IMR-90 (cell line): ENCODE measurements around the gene ADGRG6. TPM values are rescaled to one million over a fixed set of nuclear protein-coding genes. Genes with fewer than 3 reads are reported as not detected.

ENCODE experiments used
- ATAC-seq: fragments of 200-7000 bp; cut with Tn5 transposase; 2 replicates; pipeline ENCODE4 v1.9.1; 2020; ENCODE audit warnings: low read depth, mild to moderate bottlenecking, moderate library complexity
- BruUV-seq: library from RNA; stranded (reverse); fragments of 400-500 nt; replicated peaks from 2 replicates; lab custom pipeline; 2021; lab: Mats Ljungman, UMichigan
- CTCF ChIA-PET: fragments of 300-600 bp; formaldehyde crosslinking; extraction: SDS; loops from one replicate; lab custom pipeline; 2021; ENCODE audit warnings: antibody characterized with exemption; lab: Yijun Ruan, JAX
- POLR2A ChIA-PET: fragments of 300-600 bp; sonication (Branson Sonifier 250); formaldehyde crosslinking; loops from one replicate; lab custom pipeline; 2022; ENCODE audit warnings: antibody characterized with exemption; ENCODE audit not compliant: unreplicated experiment; lab: Charles Lee
- DNase-seq: peaks from one replicate; pipeline ENCODE4 v3.0.0; 2013
- H2AFZ ChIP-seq: replicated peaks from 2 replicates; pipeline ENCODE3; 2013; ENCODE audit warnings: low read length, mild to moderate bottlenecking; ENCODE audit not compliant: poor library complexity
- H2AK5ac ChIP-seq: 2 replicates; pipeline ENCODE4 v1.6.1; 2013; ENCODE audit warnings: low read depth, low read length, inconsistent platforms
- H2AK9ac ChIP-seq: replicated peaks from 2 replicates; pipeline ENCODE3; 2013; ENCODE audit warnings: mild to moderate bottlenecking, low read depth, low read length, moderate library complexity; ENCODE audit not compliant: poor library complexity
- H2BK120ac ChIP-seq: 2 replicates; pipeline ENCODE4 v1.6.1; 2013; ENCODE audit warnings: low read depth, low read length, inconsistent platforms
- H2BK15ac ChIP-seq: 3 replicates; pipeline ENCODE4 v1.6.1; 2013; ENCODE audit warnings: low read depth, low read length, inconsistent platforms
- H2BK20ac ChIP-seq: 2 replicates; pipeline ENCODE4 v1.6.1; 2013; ENCODE audit warnings: low read depth, mild to moderate bottlenecking, inconsistent platforms, low read length, moderate library complexity
- H2BK5ac ChIP-seq: 2 replicates; pipeline ENCODE4 v1.6.1; 2013; ENCODE audit warnings: mild to moderate bottlenecking, low read depth, low read length, inconsistent platforms; ENCODE audit not compliant: poor library complexity, severe bottlenecking
- H3K14ac ChIP-seq: replicated peaks from 2 replicates; pipeline ENCODE4 v1.6.1; 2013; ENCODE audit warnings: low read depth, low read length, inconsistent platforms
- H3K18ac ChIP-seq: 2 replicates; pipeline ENCODE4 v1.6.1; 2013; ENCODE audit warnings: low read depth, low read length, control low read depth
- H3K23ac ChIP-seq: 2 replicates; pipeline ENCODE4 v1.6.1; 2013; ENCODE audit warnings: low read depth, low read length, inconsistent platforms
- H3K27ac ChIP-seq: 2 replicates; pipeline ENCODE4 v1.5.1; 2013; ENCODE audit warnings: mild to moderate bottlenecking, control low read depth, low read length; ENCODE audit not compliant: insufficient read depth
- H3K27me3 ChIP-seq: 2 replicates; pipeline ENCODE4 v1.6.1; 2013; ENCODE audit warnings: low read length; ENCODE audit not compliant: control insufficient read depth, insufficient read depth
- H3K36me3 ChIP-seq: 2 replicates; pipeline ENCODE4 v1.6.1; 2013; ENCODE audit warnings: low read length, mixed read lengths; ENCODE audit not compliant: control insufficient read depth, insufficient read depth
- H3K4ac ChIP-seq: 2 replicates; pipeline ENCODE4 v1.6.1; 2013; ENCODE audit warnings: low read depth, low read length, inconsistent platforms
- H3K4me1 ChIP-seq: 2 replicates; pipeline ENCODE4 v1.6.1; 2013; ENCODE audit warnings: low read length, mixed read lengths; ENCODE audit not compliant: control insufficient read depth, insufficient read depth
- H3K4me2 ChIP-seq: 2 replicates; pipeline ENCODE4 v1.6.1; 2013; ENCODE audit warnings: low read depth, mild to moderate bottlenecking, control low read depth, low read length, moderate library complexity
- H3K4me3 ChIP-seq: 2 replicates; pipeline ENCODE4 v1.5.1; 2013; ENCODE audit warnings: low read depth, mild to moderate bottlenecking, control low read depth, low read length, moderate library complexity; ENCODE audit not compliant: insufficient read depth
- H3K56ac ChIP-seq: 2 replicates; pipeline ENCODE4 v1.6.1; 2013; ENCODE audit warnings: low read length, inconsistent platforms; ENCODE audit not compliant: insufficient read depth; ENCODE audit errors: extremely low read depth
- H3K79me1 ChIP-seq, 2 experiments: 2 replicates each; pipeline ENCODE4 v1.6.1; 2013; ENCODE audit warnings: low read length in 2 of 2, inconsistent platforms in 1 of 2, low read depth in 1 of 2
- H3K9ac ChIP-seq: 2 replicates; pipeline ENCODE4 v1.6.1; 2013; ENCODE audit warnings: low read depth, low read length, control low read depth
- H3K9me1 ChIP-seq: 2 replicates; pipeline ENCODE4 v1.6.1; 2013; ENCODE audit warnings: low read length, inconsistent platforms; ENCODE audit not compliant: insufficient read depth
- H3K9me3 ChIP-seq: 2 replicates; pipeline ENCODE4 v1.6.1; 2013; ENCODE audit warnings: low read length; ENCODE audit not compliant: control insufficient read depth, insufficient read depth
- H4K20me1 ChIP-seq: 2 replicates; pipeline ENCODE4 v1.6.1; 2013; ENCODE audit warnings: low read length, inconsistent platforms; ENCODE audit not compliant: insufficient read depth
- H4K5ac ChIP-seq: 2 replicates; pipeline ENCODE4 v1.6.1; 2013; ENCODE audit warnings: mild to moderate bottlenecking, low read depth, low read length, control low read depth
- H4K8ac ChIP-seq, 2 experiments: 2 replicates each; pipeline ENCODE4 v1.6.1; 2013; ENCODE audit warnings: low read depth in 2 of 2, low read length in 2 of 2, control low read depth in 1 of 2, inconsistent platforms in 1 of 2
- H4K91ac ChIP-seq: 2 replicates; pipeline ENCODE4 v1.6.1; 2013; ENCODE audit warnings: low read depth, low read length, inconsistent platforms; ENCODE audit not compliant: insufficient read depth
- CHD1 ChIP-seq: IDR thresholded peaks from 2 replicates; pipeline ENCODE4 v1.6.1; 2012; ENCODE audit warnings: low read depth, low read length, improper control_type of control experiment
- FOS ChIP-seq: fragments of 150-350 bp; IDR thresholded peaks from 2 replicates; pipeline ENCODE4 v1.6.1; 2016; ENCODE audit warnings: low read depth, low read length
- MAFK ChIP-seq: IDR thresholded peaks from 2 replicates; pipeline ENCODE4 v1.6.1; 2012; ENCODE audit warnings: low read depth, low read length, improper control_type of control experiment
- MAZ ChIP-seq: IDR thresholded peaks from 2 replicates; pipeline ENCODE4 v1.6.1; 2012; ENCODE audit warnings: low read depth, mild to moderate bottlenecking, low read length, improper control_type of control experiment, moderate library complexity, borderline replicate concordance
- MXI1 ChIP-seq: IDR thresholded peaks from 2 replicates; pipeline ENCODE4 v1.6.1; 2012; ENCODE audit warnings: low read depth, mild to moderate bottlenecking, low read length, moderate library complexity, borderline replicate concordance
- POLR2A ChIP-seq: IDR thresholded peaks from 2 replicates; pipeline ENCODE4 v1.6.1; 2012; ENCODE audit warnings: mild to moderate bottlenecking, low read depth, low read length
- SMC3 ChIP-seq: fragments of 150-350 bp; IDR thresholded peaks from 2 replicates; pipeline ENCODE4 v1.6.1; 2016; ENCODE audit warnings: low read depth, mild to moderate bottlenecking, antibody characterized with exemption, low read length, moderate library complexity
- WGBS, 2 experiments: methylation state at CpG; one replicate each; pipeline versions ENCODE4 v1.1.5 to v1.1.7; 2013; ENCODE audit warnings: missing lambda C conversion rate in 2 of 2; ENCODE audit not compliant: insufficient read length in 1 of 2; ENCODE audit errors: extremely low coverage in 2 of 2; 5-methylcytosine and 5-hydroxymethylcytosine counted together
- dilution Hi-C: fragments of 300-500 bp; cut with HindIII; formaldehyde crosslinking; loops from one replicate; pipeline ENCODE4 v1.14.3; 2018; ENCODE audit warnings: low sequenced_read_pairs; ENCODE audit not compliant: unreplicated experiment
- in situ Hi-C: fragments of 300-500 bp; cut with MboI; formaldehyde crosslinking; loops from 3 replicates; pipeline ENCODE4 v1.14.3; 2019; ENCODE audit warnings: low sequenced_read_pairs, inconsistent platforms, mixed read lengths
- intact Hi-C: fragments of 100-400 bp; cut with micrococcal nuclease; formaldehyde crosslinking; loops from 2 replicates; pipeline ENCODE4 v1.10.0; 2022
- polyA plus RNA-seq, 3 experiments: library from polyadenylated mRNA; depleted of rRNA; stranded (reverse); fragments of >200 nt; gene quantifications; 2 replicates each; pipeline ENCODE4 v1.2.3, GENCODE V29; 2012; ENCODE audit warnings: low replicate concordance in 1 of 3
- total RNA-seq: library from RNA; depleted of rRNA; stranded (reverse); fragments of >200 nt; gene quantifications from 2 replicates; pipeline ENCODE4 v1.2.3, GENCODE V29; 2012
- TF ChIP-seq, protein P1 (sequence below): fragments of 150-350 bp; IDR thresholded peaks from 2 replicates; pipeline ENCODE4 v1.6.1; 2017; ENCODE audit warnings: mild to moderate bottlenecking, antibody characterized with exemption, low read length, low read depth

Gene ADGRG6
- total and polyA plus RNA-seq, 2 of the 4 experiments (the other 2 are of a cell fraction): 10.0 to 20.3 TPM

DNA sequence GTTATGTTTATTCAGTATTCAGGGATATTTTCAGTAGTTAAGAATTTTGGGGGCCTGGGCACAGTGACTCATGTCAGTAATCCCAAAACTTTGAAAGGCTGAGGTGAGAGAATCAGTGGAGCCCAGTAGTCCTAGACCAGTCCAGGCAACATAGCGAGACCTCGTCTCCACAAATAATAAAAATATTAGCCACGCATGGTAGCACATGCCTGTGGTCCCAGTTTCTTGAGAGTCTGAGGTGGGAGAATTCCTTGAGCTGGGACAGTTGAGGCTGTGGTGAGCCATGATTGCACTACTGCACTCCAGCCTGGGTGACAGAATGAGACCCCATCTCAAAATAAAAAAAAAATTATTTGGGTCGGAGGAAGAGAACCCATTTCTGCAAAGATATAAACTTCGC lies 20.3 kb downstream of the ADGRG6 start:
- Histone ChIP-seq H3K27me3 (no peaks in the 10 kb centered on the region), H2BK5ac (no peak overlapping the region), H3K9me1 (no peaks in the 10 kb centered on the region), H4K5ac (no peak overlapping the region), H3K4me3 (no peak overlapping the region), H3K36me3 (no peaks in the 10 kb centered on the region), H3K14ac (no peak overlapping the region), H3K4ac (no peak overlapping the region), H3K4me2 (no peak overlapping the region), H3K27ac (no peak overlapping the region), H2AFZ (no peak overlapping the region), H3K9ac (no peak overlapping the region), H2AK9ac (no peak overlapping the region), H4K91ac (no peak overlapping the region), H3K79me1 (peaks cover 0 to 3% of the 10 kb centered on the region in 2 experiments; a peak in 1 of 4 replicates), H2AK5ac (no peak overlapping the region), H4K20me1 (no peaks in the 10 kb centered on the region), H3K4me1 (no peaks in the 10 kb centered on the region), H3K9me3 (no peaks in the 10 kb centered on the region), H3K56ac (no peak overlapping the region), H2BK20ac (no peak overlapping the region), H3K18ac (no peak overlapping the region), H2BK15ac (no peak overlapping the region), H3K23ac (no peak overlapping the region), H4K8ac (no peak overlapping the region), H2BK120ac (no peak overlapping the region)
- ChIA-PET POLR2A (no interaction called here), CTCF (interaction anchor here (0.6 to 1.1 kb wide), 2 partner anchors 9 to 22 kb away, joined by 3 to 4 read pairs; no protein-coding TSS in a partner anchor)
- ATAC-seq (no peak), DNase-seq (no peak)
- dilution Hi-C loops (no loop called here), intact Hi-C loops (no loop called here), in situ Hi-C loops (no loop called here)
- TF ChIP-seq CHD1: no peak
- no peak for TF ChIP-seq SMC3
- TF ChIP-seq MXI1: no peak
- no peak for TF ChIP-seq MAFK
- no peak for TF ChIP-seq FOS
- TF ChIP-seq POLR2A: no peak
- no peak for TF ChIP-seq MAZ
- TF ChIP-seq, protein P1, sequence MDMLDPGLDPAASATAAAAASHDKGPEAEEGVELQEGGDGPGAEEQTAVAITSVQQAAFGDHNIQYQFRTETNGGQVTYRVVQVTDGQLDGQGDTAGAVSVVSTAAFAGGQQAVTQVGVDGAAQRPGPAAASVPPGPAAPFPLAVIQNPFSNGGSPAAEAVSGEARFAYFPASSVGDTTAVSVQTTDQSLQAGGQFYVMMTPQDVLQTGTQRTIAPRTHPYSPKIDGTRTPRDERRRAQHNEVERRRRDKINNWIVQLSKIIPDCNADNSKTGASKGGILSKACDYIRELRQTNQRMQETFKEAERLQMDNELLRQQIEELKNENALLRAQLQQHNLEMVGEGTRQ: no peak
- 83% methylated on average over 1 of the region's 5 CpGs; no CpG with 5 or more reads in 1 of the 2 experiments for WGBS, 2 experiments
- no TSS peak for BruUV-seq
